IMR-90 (cell line): ENCODE data around the gene CPLX3.

ENCODE experiments used
- BHLHE40 ChIP-seq: fragments of 150-350 bp; IDR thresholded peaks from 2 replicates; pipeline ENCODE4 v1.6.1; 2016; ENCODE audit warnings: mild to moderate bottlenecking, low read depth, low read length
- CEBPB ChIP-seq: IDR thresholded peaks from 2 replicates; pipeline ENCODE4 v1.6.1; 2012; ENCODE audit warnings: low read depth, low read length, improper control_type of control experiment
- CHD1 ChIP-seq: IDR thresholded peaks from 2 replicates; pipeline ENCODE4 v1.6.1; 2012; ENCODE audit warnings: low read depth, low read length, improper control_type of control experiment
- FOS ChIP-seq: fragments of 150-350 bp; IDR thresholded peaks from 2 replicates; pipeline ENCODE4 v1.6.1; 2016; ENCODE audit warnings: low read depth, low read length
- MAZ ChIP-seq: IDR thresholded peaks from 2 replicates; pipeline ENCODE4 v1.6.1; 2012; ENCODE audit warnings: low read depth, mild to moderate bottlenecking, low read length, improper control_type of control experiment, moderate library complexity, borderline replicate concordance
- MXI1 ChIP-seq: IDR thresholded peaks from 2 replicates; pipeline ENCODE4 v1.6.1; 2012; ENCODE audit warnings: low read depth, mild to moderate bottlenecking, low read length, moderate library complexity, borderline replicate concordance
- NFE2L2 ChIP-seq: fragments of 150-350 bp; IDR thresholded peaks from 2 replicates; pipeline ENCODE4 v1.6.1; 2016; ENCODE audit warnings: low read depth, mild to moderate bottlenecking, low read length
- POLR2A ChIP-seq: IDR thresholded peaks from 2 replicates; pipeline ENCODE4 v1.6.1; 2012; ENCODE audit warnings: mild to moderate bottlenecking, low read depth, low read length
- RAD21 ChIP-seq: IDR thresholded peaks from 2 replicates; pipeline ENCODE4 v1.6.1; 2012; ENCODE audit warnings: low read length, improper control_type of control experiment
- RCOR1 ChIP-seq: IDR thresholded peaks from 2 replicates; pipeline ENCODE4 v1.6.1; 2012; ENCODE audit warnings: mild to moderate bottlenecking, low read length, improper control_type of control experiment; ENCODE audit not compliant: insufficient replicate concordance
- RFX5 ChIP-seq: IDR thresholded peaks from 2 replicates; pipeline ENCODE4 v1.8.0; 2012; ENCODE audit warnings: low read depth, mild to moderate bottlenecking, low read length, moderate library complexity
- TF ChIP-seq, protein P1 (sequence below): conservative IDR thresholded peaks from 2 replicates; pipeline ENCODE4 v1.5.1; 2012; ENCODE audit warnings: mild to moderate bottlenecking, low read depth, low read length, improper control_type of control experiment
- TF ChIP-seq, protein P2 (sequence below): fragments of 150-350 bp; IDR thresholded peaks from 2 replicates; pipeline ENCODE4 v1.6.1; 2016; ENCODE audit warnings: low read depth, mild to moderate bottlenecking, low read length, moderate library complexity, borderline replicate concordance
- TF ChIP-seq, protein P3 (sequence below): fragments of 150-350 bp; IDR thresholded peaks from 2 replicates; pipeline ENCODE4 v1.6.1; 2017; ENCODE audit warnings: mild to moderate bottlenecking, antibody characterized with exemption, low read length, low read depth

GRCh38 chr15:74857671-74858368 is 31.4 kb downstream of the CPLX3 start:
- TF ChIP-seq, protein P1, sequence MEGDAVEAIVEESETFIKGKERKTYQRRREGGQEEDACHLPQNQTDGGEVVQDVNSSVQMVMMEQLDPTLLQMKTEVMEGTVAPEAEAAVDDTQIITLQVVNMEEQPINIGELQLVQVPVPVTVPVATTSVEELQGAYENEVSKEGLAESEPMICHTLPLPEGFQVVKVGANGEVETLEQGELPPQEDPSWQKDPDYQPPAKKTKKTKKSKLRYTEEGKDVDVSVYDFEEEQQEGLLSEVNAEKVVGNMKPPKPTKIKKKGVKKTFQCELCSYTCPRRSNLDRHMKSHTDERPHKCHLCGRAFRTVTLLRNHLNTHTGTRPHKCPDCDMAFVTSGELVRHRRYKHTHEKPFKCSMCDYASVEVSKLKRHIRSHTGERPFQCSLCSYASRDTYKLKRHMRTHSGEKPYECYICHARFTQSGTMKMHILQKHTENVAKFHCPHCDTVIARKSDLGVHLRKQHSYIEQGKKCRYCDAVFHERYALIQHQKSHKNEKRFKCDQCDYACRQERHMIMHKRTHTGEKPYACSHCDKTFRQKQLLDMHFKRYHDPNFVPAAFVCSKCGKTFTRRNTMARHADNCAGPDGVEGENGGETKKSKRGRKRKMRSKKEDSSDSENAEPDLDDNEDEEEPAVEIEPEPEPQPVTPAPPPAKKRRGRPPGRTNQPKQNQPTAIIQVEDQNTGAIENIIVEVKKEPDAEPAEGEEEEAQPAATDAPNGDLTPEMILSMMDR = no peak
- TF ChIP-seq POLR2A = no peak
- TF ChIP-seq RCOR1 = no peak
- no peak for TF ChIP-seq MXI1
- TF ChIP-seq, protein P2, sequence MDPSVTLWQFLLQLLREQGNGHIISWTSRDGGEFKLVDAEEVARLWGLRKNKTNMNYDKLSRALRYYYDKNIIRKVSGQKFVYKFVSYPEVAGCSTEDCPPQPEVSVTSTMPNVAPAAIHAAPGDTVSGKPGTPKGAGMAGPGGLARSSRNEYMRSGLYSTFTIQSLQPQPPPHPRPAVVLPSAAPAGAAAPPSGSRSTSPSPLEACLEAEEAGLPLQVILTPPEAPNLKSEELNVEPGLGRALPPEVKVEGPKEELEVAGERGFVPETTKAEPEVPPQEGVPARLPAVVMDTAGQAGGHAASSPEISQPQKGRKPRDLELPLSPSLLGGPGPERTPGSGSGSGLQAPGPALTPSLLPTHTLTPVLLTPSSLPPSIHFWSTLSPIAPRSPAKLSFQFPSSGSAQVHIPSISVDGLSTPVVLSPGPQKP = no peak
- TF ChIP-seq, protein P3, sequence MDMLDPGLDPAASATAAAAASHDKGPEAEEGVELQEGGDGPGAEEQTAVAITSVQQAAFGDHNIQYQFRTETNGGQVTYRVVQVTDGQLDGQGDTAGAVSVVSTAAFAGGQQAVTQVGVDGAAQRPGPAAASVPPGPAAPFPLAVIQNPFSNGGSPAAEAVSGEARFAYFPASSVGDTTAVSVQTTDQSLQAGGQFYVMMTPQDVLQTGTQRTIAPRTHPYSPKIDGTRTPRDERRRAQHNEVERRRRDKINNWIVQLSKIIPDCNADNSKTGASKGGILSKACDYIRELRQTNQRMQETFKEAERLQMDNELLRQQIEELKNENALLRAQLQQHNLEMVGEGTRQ = no peak
- no peak for TF ChIP-seq RAD21
- no peak for TF ChIP-seq CHD1
- no peak for TF ChIP-seq BHLHE40
- no peak for TF ChIP-seq RFX5
- TF ChIP-seq FOS = no peak
- TF ChIP-seq CEBPB = no peak
- no peak for TF ChIP-seq NFE2L2
- TF ChIP-seq MAZ = no peak
